A549 (cell line): ENCODE results near the gene ODAD2.

ENCODE experiments used
- BHLHE40 ChIP-seq: IDR thresholded peaks from 2 replicates; pipeline ENCODE4 v1.6.1; 2012; ENCODE audit warnings: low read depth, low read length, inconsistent platforms
- CEBPB ChIP-seq, 2 experiments: fragments of >200 bp in 1 of 2; sonication (Bioruptor Twin) in 1 of 2; formaldehyde crosslinking in 1 of 2; IDR thresholded peaks; 2 replicates each; pipeline ENCODE4 v1.6.1; 2012 to 2016
- CTCF ChIP-seq: fragments of >200 bp; sonication (Bioruptor Twin); formaldehyde crosslinking; IDR thresholded peaks from 3 replicates; pipeline ENCODE4 v1.5.1; 2016
- ELK1 ChIP-seq: fragments of 150-350 bp; IDR thresholded peaks from 2 replicates; pipeline ENCODE4 v1.6.1; 2014; ENCODE audit warnings: low read depth, mild to moderate bottlenecking, low read length
- FOSB ChIP-seq: fragments of 250-450 bp; sonication (Bioruptor Pico); IDR thresholded peaks from 2 replicates; pipeline ENCODE4 v1.5.0; 2020; ENCODE audit warnings: mild to moderate bottlenecking, moderate library complexity
- FOXS1 ChIP-seq: fragments of 250-450 bp; sonication (Bioruptor Pico); IDR thresholded peaks from 2 replicates; pipeline ENCODE4 v1.5.0; 2020; ENCODE audit warnings: mild to moderate bottlenecking, moderate library complexity
- HDAC2 ChIP-seq: fragments of 200-600 bp; sonication (generic); IDR thresholded peaks from 2 replicates; pipeline ENCODE4 v1.6.1; 2016
- KDM5A ChIP-seq: fragments of 200-600 bp; sonication (generic); IDR thresholded peaks from 2 replicates; pipeline ENCODE4 v1.6.1; 2016; ENCODE audit warnings: antibody characterized with exemption, mild to moderate bottlenecking
- MYC ChIP-seq: IDR thresholded peaks from 2 replicates; pipeline ENCODE4 v1.6.1; 2012; ENCODE audit warnings: mild to moderate bottlenecking, inconsistent platforms, low read length, improper control_type of control experiment, borderline replicate concordance
- POLR2A ChIP-seq: IDR thresholded peaks from 2 replicates; pipeline ENCODE4 v1.6.1; 2012; ENCODE audit warnings: mild to moderate bottlenecking, low read length
- RAD21 ChIP-seq, 2 experiments: fragments of >200 bp in 1 of 2; sonication (Bioruptor Twin) in 1 of 2; formaldehyde crosslinking in 1 of 2; IDR thresholded peaks in 1 of 2; conservative IDR thresholded peaks in 1 of 2; 2 replicates in 1 of 2; 3 replicates in 1 of 2; pipeline ENCODE4 v1.6.1; 2012 to 2018; ENCODE audit warnings: inconsistent platforms in 1 of 2
- REST ChIP-seq: fragments of 200-600 bp; sonication (generic); IDR thresholded peaks from 2 replicates; pipeline ENCODE4 v1.6.1; 2016; ENCODE audit warnings: antibody characterized with exemption, mild to moderate bottlenecking, moderate library complexity
- ZFP36 ChIP-seq: fragments of 450-650 bp; IDR thresholded peaks from 2 replicates; pipeline ENCODE4 v1.6.1; 2014; ENCODE audit warnings: borderline replicate concordance; ENCODE audit not compliant: partially characterized antibody

- TF ChIP-seq RAD21 (conservative IDR thresholded peaks at IDR 0.05 in 1 of 2, IDR thresholded peaks at IDR 0.05 in 1 of 2) (no peak), CTCF (no peak), ZFP36 (no peak), FOSB (CRISPR knock-in tag) (no peak), POLR2A (no peak), HDAC2 (no peak), MYC (no peak), BHLHE40 (no peak), REST (no peak), KDM5A (no peak), FOXS1 (no peak), ELK1 (no peak), CEBPB (IDR thresholded peaks at IDR 0.05) (no peak)
Measured at GRCh38 chr10:27914888-27915287, 84.0 kb downstream of the ODAD2 start.
